Activated CD8-positive, alpha-beta T cell treated with anti-CD3 and anti-CD28 coated beads, Interleukin-2, amount 10 ng/mL, durations not matched to agents 7 days and 5 days (primary cell): ENCODE measurements around the gene EIF2D. TPM values are rescaled to one million over a fixed set of nuclear protein-coding genes. Genes with fewer than 3 reads are reported as not detected.
A peak's percentile ranks its signal among the peaks of the same experiment; 100 is the strongest.

Experiments used
- ATAC-seq: fragments of 150-1000 bp; cut with Tn5 transposase; one replicate; pipeline ENCODE4 v1.10.0; 2021; ENCODE audit warnings: moderate library complexity
- CTCF ChIA-PET: fragments of 350-600 bp; sonication (Branson Sonifier 250); formaldehyde crosslinking; loops from one replicate; lab custom pipeline; 2021; ENCODE audit warnings: antibody characterized with exemption; lab: Charles Lee
- POLR2A ChIA-PET: fragments of 350-600 bp; sonication (Branson Sonifier 250); formaldehyde crosslinking; loops from one replicate; lab custom pipeline; 2021; ENCODE audit warnings: antibody characterized with exemption; lab: Charles Lee
- DNase-seq: peaks from one replicate; pipeline ENCODE4 v3.0.0-alpha.2; 2020
- H3K27ac Mint-ChIP-seq: one replicate; pipeline ENCODE4 v1.8.0; 2021; ENCODE audit warnings: mild to moderate bottlenecking, mixed read lengths
- H3K27me3 Mint-ChIP-seq: one replicate; pipeline ENCODE4 v1.8.0; 2021; ENCODE audit warnings: low read depth, mixed read lengths
- H3K36me3 Mint-ChIP-seq: one replicate; pipeline ENCODE4 v1.8.0; 2021; ENCODE audit warnings: low read depth, mixed read lengths
- H3K4me1 Mint-ChIP-seq: one replicate; pipeline ENCODE4 v1.8.0; 2021; ENCODE audit warnings: low read depth, mixed read lengths
- H3K4me3 Mint-ChIP-seq: one replicate; pipeline ENCODE4 v1.8.0; 2021; ENCODE audit warnings: mild to moderate bottlenecking, mixed read lengths
- H3K9me3 Mint-ChIP-seq: one replicate; pipeline ENCODE4 v1.8.0; 2022; ENCODE audit warnings: mixed read lengths; ENCODE audit not compliant: insufficient read depth
- total RNA-seq, 2 experiments: library from RNA; stranded (reverse); gene quantifications; one replicate each; pipeline ENCODE4 v1.2.3, GENCODE V29; 2021

The EIF2D gene
- total RNA-seq, 2 experiments from 2014 or later = 41.6 to 45.1 TPM

DNA sequence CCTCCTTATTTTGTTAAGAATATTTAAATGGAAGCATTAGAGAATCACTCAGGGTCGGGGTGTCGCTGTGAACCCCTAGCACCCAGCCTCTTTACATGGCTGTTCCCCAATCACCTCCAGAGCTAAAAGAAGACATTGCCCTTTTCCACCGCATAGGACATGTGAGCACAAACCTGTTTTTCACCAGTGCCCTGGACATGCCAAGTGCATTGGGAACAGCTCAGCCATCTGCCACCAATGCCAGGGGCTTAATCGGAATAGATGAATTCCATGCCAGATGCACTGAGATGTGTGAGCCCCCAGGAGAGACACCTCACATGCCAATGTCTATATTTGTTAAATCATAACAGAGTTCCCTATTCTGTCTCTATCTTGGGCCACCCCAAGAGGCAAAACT is 33.3 kb downstream of the EIF2D start:
- ATAC-seq (no peak), DNase-seq (no peak)
- Mint-ChIP-seq H3K4me3 (peak overlapping the region; percentile 77), H3K27me3 (no peaks in the 10 kb centered on the region), H3K4me1 (peaks cover 99% of the 10 kb centered on the region), H3K9me3 (no peaks in the 10 kb centered on the region), H3K36me3 (peaks cover 85% of the 10 kb centered on the region), H3K27ac (peak overlapping the region; percentile 91)
- ChIA-PET POLR2A (interaction anchor here (0.7 to 16.7 kb wide), 5 partner anchors 9 to 37 kb away, joined by 4 to 276 read pairs (median 11); no protein-coding TSS in a partner anchor), CTCF (interaction anchor here (0.8 to 18.9 kb wide), 12 partner anchors 12 to 100 kb away, joined by 3 to 728 read pairs (median 6); partner anchors contain the start of gene EIF2D)

DNA sequence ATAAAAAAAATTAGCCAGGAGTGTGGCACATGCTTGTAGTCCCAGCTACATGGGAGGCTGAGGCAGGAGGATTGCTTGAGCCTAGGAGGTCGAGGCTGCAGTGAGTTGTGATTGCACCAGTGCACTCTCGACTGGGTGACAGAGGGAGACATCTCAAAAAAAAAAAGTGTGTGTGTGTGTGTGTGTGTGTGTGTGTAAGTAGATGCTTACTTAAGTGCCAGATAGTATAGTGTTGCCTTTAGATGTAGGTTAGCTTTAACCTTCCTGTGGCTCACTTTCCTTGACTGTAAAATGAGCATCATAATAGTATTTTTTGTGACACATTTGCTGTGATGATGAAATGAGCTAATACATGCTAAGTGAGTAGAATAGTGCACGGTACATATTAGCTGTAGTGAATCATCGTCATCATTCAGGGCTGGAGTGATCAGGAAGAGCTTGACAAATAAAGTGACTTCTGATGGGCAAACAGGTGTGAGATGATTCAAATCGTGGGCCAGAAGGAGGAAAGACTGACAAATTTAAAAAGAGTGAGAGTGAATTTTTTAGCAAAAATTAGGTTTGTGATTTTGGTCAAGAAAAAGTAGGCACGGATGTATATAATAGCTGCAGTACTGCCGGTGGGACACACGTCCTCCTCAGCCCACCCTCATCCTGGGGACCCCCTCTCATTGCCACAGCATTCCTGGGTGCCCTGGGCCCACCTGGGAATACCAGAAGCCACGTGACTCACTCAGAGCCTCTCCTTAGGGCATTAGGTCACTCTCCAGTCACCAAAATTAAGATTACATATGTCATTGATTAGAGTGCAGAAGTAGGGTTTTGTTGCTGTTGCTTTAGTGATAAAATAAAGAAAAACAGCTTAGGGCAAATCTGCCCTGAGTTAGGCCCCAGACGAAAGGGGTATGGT is 33.9 kb downstream of the EIF2D start:
- ChIA-PET POLR2A (interaction anchor here (0.8 to 16.7 kb wide), 5 partner anchors 10 to 72 kb away, joined by 3 to 276 read pairs (median 11); no protein-coding TSS in a partner anchor), CTCF (interaction anchor here (0.6 to 18.9 kb wide), 14 partner anchors 11 to 116 kb away, joined by 3 to 728 read pairs (median 4); partner anchors contain the start of gene EIF2D)
- peaks cover 84% of the 10 kb centered on the region for H3K36me3 Mint-ChIP-seq
- DNase-seq (no peak), ATAC-seq (no peak)
- no peaks in the 10 kb centered on the region for H3K27me3 Mint-ChIP-seq
- peak overlapping the region; percentile 77 for H3K4me3 Mint-ChIP-seq
- H3K27ac Mint-ChIP-seq = peak overlapping the region; percentile 91
- peaks cover 99% of the 10 kb centered on the region for H3K4me1 Mint-ChIP-seq
- no peaks in the 10 kb centered on the region for H3K9me3 Mint-ChIP-seq

GRCh38 chr1:206577626-206578025 is 34.6 kb downstream of the EIF2D start:
- H3K9me3 Mint-ChIP-seq = no peaks in the 10 kb centered on the region
- ATAC-seq (no peak), DNase-seq (no peak)
- no peaks in the 10 kb centered on the region for H3K27me3 Mint-ChIP-seq
- peaks cover 84% of the 10 kb centered on the region for H3K36me3 Mint-ChIP-seq
- ChIA-PET CTCF (interaction anchor here (0.6 to 18.9 kb wide), 11 partner anchors 12 to 115 kb away, joined by 3 to 728 read pairs (median 4); partner anchors contain the start of gene EIF2D), POLR2A (interaction anchor here (0.8 to 16.7 kb wide), 4 partner anchors 9 to 71 kb away, joined by 3 to 276 read pairs (median 36); no protein-coding TSS in a partner anchor)
- H3K27ac Mint-ChIP-seq = peak overlapping the region; percentile 91
- peak overlapping the region; percentile 77 for H3K4me3 Mint-ChIP-seq
- peaks cover 99% of the 10 kb centered on the region for H3K4me1 Mint-ChIP-seq

GRCh38 chr1:206575894-206576737 is 36.1 kb downstream of the EIF2D start:
- ChIA-PET POLR2A (interaction anchor here (1.0 to 16.7 kb wide), 6 partner anchors 7 to 69 kb away, joined by 3 to 276 read pairs (median 6); partner anchors contain the start of gene RASSF5), CTCF (interaction anchor here (1.1 to 18.9 kb wide), 9 partner anchors 8 to 109 kb away, joined by 3 to 728 read pairs (median 7); partner anchors contain the start of gene EIF2D)
- no peak for ATAC-seq
- Mint-ChIP-seq H3K9me3 (no peaks in the 10 kb centered on the region), H3K27ac (peak overlapping the region; percentile 91), H3K4me1 (peaks cover 99% of the 10 kb centered on the region), H3K27me3 (no peaks in the 10 kb centered on the region), H3K4me3 (peak overlapping the region; percentile 62), H3K36me3 (peaks cover 84% of the 10 kb centered on the region)
- no peak for DNase-seq

- ATAC-seq (peak; percentile 57), DNase-seq (peak; percentile 76)
- Mint-ChIP-seq H3K27ac (peak overlapping the region; percentile 91), H3K4me3 (peak overlapping the region; percentile 62), H3K4me1 (peaks cover 99% of the 10 kb centered on the region), H3K36me3 (peaks cover 84% of the 10 kb centered on the region), H3K9me3 (no peaks in the 10 kb centered on the region), H3K27me3 (no peaks in the 10 kb centered on the region)
- ChIA-PET POLR2A (interaction anchor here (0.7 to 16.7 kb wide), 7 partner anchors 8 to 68 kb away, joined by 3 to 276 read pairs (median 3); partner anchors contain the start of genes DYRK3 and RASSF5), CTCF (interaction anchor here (1.0 to 18.9 kb wide), 11 partner anchors 9 to 108 kb away, joined by 3 to 728 read pairs (median 6); partner anchors contain the start of gene EIF2D)
Measured at GRCh38 chr1:206575165-206575893, 36.9 kb downstream of the EIF2D start.

DNA sequence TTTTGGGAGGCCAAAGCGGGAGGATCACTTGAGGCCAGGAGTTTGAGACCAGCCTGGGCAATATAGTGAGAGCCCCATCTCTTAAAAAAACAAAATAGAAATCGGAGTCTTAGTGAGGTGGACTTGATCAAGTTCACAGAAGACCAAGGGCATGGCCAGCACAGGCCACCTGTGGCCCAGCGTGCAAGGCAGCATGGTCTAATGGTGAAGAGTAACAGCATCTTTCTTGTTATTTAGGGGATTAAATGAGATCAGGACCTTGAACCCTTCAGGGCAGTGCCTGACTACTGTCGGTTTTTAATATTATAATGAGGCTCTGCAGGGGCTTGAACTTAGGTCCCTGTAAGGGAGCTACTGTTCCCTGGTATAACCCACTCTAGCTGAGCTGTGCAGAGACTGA is 38.5 kb downstream of the EIF2D start:
- H3K9me3 Mint-ChIP-seq = no peaks in the 10 kb centered on the region
- CTCF ChIA-PET = interaction anchor here (1.1 to 18.9 kb wide), 5 partner anchors 10 to 112 kb away, joined by 3 to 728 read pairs (median 26); no protein-coding TSS in a partner anchor

GRCh38 chr1:206573319-206573718 is 38.9 kb downstream of the EIF2D start:
- peak overlapping the region; percentile 91 for H3K27ac Mint-ChIP-seq
- H3K36me3 Mint-ChIP-seq = peaks cover 83% of the 10 kb centered on the region
- DNase-seq = no peak
- no peak for ATAC-seq
- H3K27me3 Mint-ChIP-seq = no peaks in the 10 kb centered on the region
- peak overlapping the region; percentile 6 for H3K4me3 Mint-ChIP-seq
- H3K4me1 Mint-ChIP-seq = peaks cover 99% of the 10 kb centered on the region
- ChIA-PET POLR2A (interaction anchor here (1.0 to 16.7 kb wide), 2 partner anchors 10 to 18 kb away, joined by 4 to 276 read pairs; no protein-coding TSS in a partner anchor), CTCF (interaction anchor here (1.1 to 18.9 kb wide), 6 partner anchors 10 to 111 kb away, joined by 3 to 728 read pairs (median 18); no protein-coding TSS in a partner anchor)
- no peaks in the 10 kb centered on the region for H3K9me3 Mint-ChIP-seq

More for the DNA sequence above, 38.5 kb downstream of the EIF2D start:
- H3K4me3 Mint-ChIP-seq = peak overlapping the region; percentile 62
- POLR2A ChIA-PET = interaction anchor here (1.0 to 16.7 kb wide), 2 partner anchors 10 to 18 kb away, joined by 4 to 276 read pairs; no protein-coding TSS in a partner anchor
- H3K36me3 Mint-ChIP-seq = peaks cover 83% of the 10 kb centered on the region
- ATAC-seq (no peak), DNase-seq (no peak)
- H3K27ac Mint-ChIP-seq = peak overlapping the region; percentile 91
- peaks cover 99% of the 10 kb centered on the region for H3K4me1 Mint-ChIP-seq
- no peaks in the 10 kb centered on the region for H3K27me3 Mint-ChIP-seq

GRCh38 chr1:206572835-206573234 is 39.4 kb downstream of the EIF2D start:
- no peaks in the 10 kb centered on the region for H3K9me3 Mint-ChIP-seq
- H3K36me3 Mint-ChIP-seq = peaks cover 82% of the 10 kb centered on the region
- DNase-seq = no peak
- peak overlapping the region; percentile 91 for H3K27ac Mint-ChIP-seq
- no peak for ATAC-seq
- no peaks in the 10 kb centered on the region for H3K27me3 Mint-ChIP-seq
- no peak overlapping the region for H3K4me3 Mint-ChIP-seq
- CTCF ChIA-PET = interaction anchor here (1.6 to 18.9 kb wide), 4 partner anchors 11 to 30 kb away, joined by 3 to 728 read pairs (median 220); no protein-coding TSS in a partner anchor
- POLR2A ChIA-PET = interaction anchor here (16.7 kb wide), 1 partner anchor 17 kb away, joined by 276 read pairs; no protein-coding TSS in a partner anchor
- peaks cover 99% of the 10 kb centered on the region for H3K4me1 Mint-ChIP-seq

GRCh38 chr1:206570529-206570928 is 41.7 kb downstream of the EIF2D start:
- no peak for ATAC-seq
- ChIA-PET CTCF (interaction anchor here (1.3 to 23.3 kb wide), 3 partner anchors 10 to 25 kb away, joined by 3 to 728 read pairs (median 49); no protein-coding TSS in a partner anchor), POLR2A (interaction anchor here (1.2 to 3.4 kb wide), 3 partner anchors 9 to 19 kb away, joined by 7 to 30 read pairs (median 7); no protein-coding TSS in a partner anchor)
- H3K36me3 Mint-ChIP-seq = peaks cover 91% of the 10 kb centered on the region
- DNase-seq = no peak
- peak overlapping the region; percentile 44 for H3K27ac Mint-ChIP-seq
- no peak overlapping the region for H3K4me3 Mint-ChIP-seq
- H3K9me3 Mint-ChIP-seq = no peaks in the 10 kb centered on the region
- H3K27me3 Mint-ChIP-seq = no peaks in the 10 kb centered on the region
- H3K4me1 Mint-ChIP-seq = peaks cover 100% of the 10 kb centered on the region
